PC-9 (cell line): ENCODE data around the gene PRR35.

Source experiments
- CTCF ChIP-seq: fragments of 200-600 bp; sonication (generic); conservative IDR thresholded peaks from 2 replicates; pipeline ENCODE4 v1.6.1; 2017; ENCODE audit warnings: mixed run types, antibody characterized with exemption, mild to moderate bottlenecking, moderate library complexity
- EZH2 ChIP-seq: fragments of 200-600 bp; sonication (generic); IDR thresholded peaks from 2 replicates; pipeline ENCODE4 v1.8.0; 2017; ENCODE audit warnings: antibody characterized with exemption, low read depth

- peak; percentile 68 for TF ChIP-seq CTCF
- no peak for TF ChIP-seq EZH2
These were observed 50.6 kb downstream of the PRR35 start for GRCh38 chr16:610513-611381.
